Suppressor macrophage treated with lipopolysaccharide for 1 hour (primary cell): ENCODE data around the gene RWDD4.
"Not testable (repeated sequence)": the region's sequence is repeated elsewhere in the genome, so short reads cannot be mapped to it uniquely, and the experiment has no call there.

ENCODE experiments used
- DNase-seq, 3 donors: peaks; one replicate each; pipeline ENCODE4 v3.0.0-alpha.2; 2020 to 2022

Gene RWDD4

GRCh38 chr4:183635321-183635720 is 23.7 kb downstream of the RWDD4 start:
- peak; percentile 6 to 28 (median 19) for DNase-seq

GRCh38 chr4:183633476-183634400 is 25.2 kb downstream of the RWDD4 start:
- DNase-seq, result no peak

GRCh38 chr4:183632689-183633088 is 26.3 kb downstream of the RWDD4 start:
- DNase-seq, result no peak

- DNase-seq, result no peak
Measured at GRCh38 chr4:183631577-183632198, 27.3 kb downstream of the RWDD4 start.

- DNase-seq, result no peak
Measured at GRCh38 chr4:183627979-183628588, 30.9 kb downstream of the RWDD4 start.

GRCh38 chr4:183627286-183627685 is 31.7 kb downstream of the RWDD4 start:
- DNase-seq, result not testable (repeated sequence)

- DNase-seq, result no peak
Measured at GRCh38 chr4:183626168-183626567, 32.8 kb downstream of the RWDD4 start.

- no peak for DNase-seq
Measured at GRCh38 chr4:183624548-183624947, 34.4 kb downstream of the RWDD4 start.

- DNase-seq, result peak; percentile 27 to 73 (median 68)
Measured at GRCh38 chr4:183621875-183622274, 37.1 kb downstream of the RWDD4 start.

- no peak for DNase-seq
Measured at GRCh38 chr4:183620421-183620820, 38.6 kb downstream of the RWDD4 start.

- no peak for DNase-seq
Measured at GRCh38 chr4:183618681-183619080, 40.3 kb downstream of the RWDD4 start.

GRCh38 chr4:183617075-183617474 is 41.9 kb downstream of the RWDD4 start:
- DNase-seq, result no peak

GRCh38 chr4:183612329-183613250 is 46.4 kb downstream of the RWDD4 start:
- no peak for DNase-seq

- DNase-seq, result no peak
Measured at GRCh38 chr4:183611210-183611830, 47.7 kb downstream of the RWDD4 start.

- no peak for DNase-seq
Measured at GRCh38 chr4:183610613-183611012, 48.4 kb downstream of the RWDD4 start.

- DNase-seq, result peak; percentile 53 to 69 (median 60)
Measured at GRCh38 chr4:183610033-183610432, 49.0 kb downstream of the RWDD4 start.

GRCh38 chr4:183609151-183609550 is 49.8 kb downstream of the RWDD4 start:
- no peak for DNase-seq

- no peak for DNase-seq
Measured at GRCh38 chr4:183607894-183608293, 51.1 kb downstream of the RWDD4 start.

GRCh38 chr4:183602557-183603027 is 56.4 kb downstream of the RWDD4 start:
- DNase-seq, result peak; percentile 15 to 27 (median 23)

GRCh38 chr4:183601381-183601780 is 57.6 kb downstream of the RWDD4 start:
- DNase-seq, result no peak

GRCh38 chr4:183600189-183600685 is 58.7 kb downstream of the RWDD4 start:
- DNase-seq, result peak; percentile 17 to 31 (median 25)

GRCh38 chr4:183599690-183600089 is 59.3 kb downstream of the RWDD4 start:
- DNase-seq, result no peak
